Breast epithelium (tissue), 3 donors: Measurements from ENCODE around the gene FBXO33.

ENCODE experiments used
- CTCF ChIP-seq, 3 donors: fragments of 450-650 bp; IDR thresholded peaks; one replicate each; pipeline ENCODE4 v1.5.1; 2016 to 2017; ENCODE audit warnings: antibody characterized with exemption in 3 of 3, mild to moderate bottlenecking in 3 of 3, moderate library complexity in 3 of 3
- POLR2AphosphoS5 ChIP-seq, 3 donors: sonication (generic); formaldehyde crosslinking; IDR thresholded peaks; one replicate each; pipeline ENCODE4 v1.6.1; 2017; ENCODE audit warnings: antibody characterized with exemption in 3 of 3

- no peak for TF ChIP-seq POLR2AphosphoS5 (IDR thresholded peaks at IDR 0.05)
- no peak for TF ChIP-seq CTCF (IDR thresholded peaks at IDR 0.05)
These were observed 57.4 kb downstream of the FBXO33 start for GRCh38 chr14:39374851-39375250.
